GM18951 (cell line): ENCODE measurements around the gene SNED1.

Source experiments
- POLR2A ChIP-seq: IDR thresholded peaks from 4 replicates; pipeline ENCODE4 v1.6.1; 2011; ENCODE audit warnings: mild to moderate bottlenecking; ENCODE audit not compliant: insufficient read length, insufficient read depth; ENCODE audit errors: extremely low read depth
- in situ Hi-C: fragments of 300-500 bp; cut with MboI; formaldehyde crosslinking; loops from one replicate; pipeline ENCODE4 v1.12.0; 2022; ENCODE audit warnings: low sequenced_read_pairs, mixed read lengths, inconsistent platforms; ENCODE audit not compliant: unreplicated experiment

Gene SNED1

DNA sequence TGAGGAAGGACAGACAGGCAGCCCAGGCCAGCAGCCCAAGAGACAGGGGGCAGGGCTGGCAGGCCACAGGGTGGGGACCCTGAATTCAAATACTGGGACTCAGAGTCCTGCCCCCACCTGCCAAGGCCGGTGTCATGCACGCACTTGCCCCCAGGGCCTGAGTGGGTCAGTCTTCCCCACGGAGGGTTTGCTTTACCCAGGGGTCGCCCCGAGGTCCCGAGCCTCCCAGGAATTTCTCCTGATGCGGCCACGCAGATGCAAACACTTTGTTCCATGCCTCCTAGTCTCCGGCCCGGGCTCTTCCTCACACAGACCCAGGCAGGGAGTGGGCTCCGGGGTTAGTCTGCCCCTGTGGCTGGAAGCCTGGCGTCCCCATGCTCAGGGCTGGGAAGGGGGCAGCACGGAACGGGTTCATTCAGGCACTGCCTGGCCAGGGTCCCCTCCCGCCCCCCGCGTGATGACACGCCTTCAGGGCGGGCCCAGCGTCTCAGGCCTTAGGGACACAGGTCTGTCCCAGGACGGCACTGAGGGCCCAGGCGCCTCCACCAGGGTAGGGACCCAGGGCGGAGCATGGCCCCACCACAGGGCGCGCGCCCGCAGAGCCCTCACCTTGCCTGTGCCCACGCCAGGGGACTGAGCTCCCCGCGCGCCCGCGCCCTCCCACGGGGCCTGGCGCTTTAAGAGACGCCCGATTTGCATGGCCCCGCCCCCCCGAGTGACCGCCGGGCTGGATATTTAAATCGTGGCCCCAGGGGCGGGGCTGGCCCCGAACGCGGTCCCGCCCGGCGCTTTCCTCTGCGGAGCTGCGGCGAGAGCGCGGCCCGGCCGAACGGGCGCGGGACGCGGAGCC, at the start of gene SNED1:
Gene SNED1 (plus strand): TSS at position 763 of the 850 bp plus-strand sequence. CDS start 220 bp downstream, outside the sequence.
- in situ Hi-C loops = no loop called here
- TF ChIP-seq POLR2A = no peak

DNA sequence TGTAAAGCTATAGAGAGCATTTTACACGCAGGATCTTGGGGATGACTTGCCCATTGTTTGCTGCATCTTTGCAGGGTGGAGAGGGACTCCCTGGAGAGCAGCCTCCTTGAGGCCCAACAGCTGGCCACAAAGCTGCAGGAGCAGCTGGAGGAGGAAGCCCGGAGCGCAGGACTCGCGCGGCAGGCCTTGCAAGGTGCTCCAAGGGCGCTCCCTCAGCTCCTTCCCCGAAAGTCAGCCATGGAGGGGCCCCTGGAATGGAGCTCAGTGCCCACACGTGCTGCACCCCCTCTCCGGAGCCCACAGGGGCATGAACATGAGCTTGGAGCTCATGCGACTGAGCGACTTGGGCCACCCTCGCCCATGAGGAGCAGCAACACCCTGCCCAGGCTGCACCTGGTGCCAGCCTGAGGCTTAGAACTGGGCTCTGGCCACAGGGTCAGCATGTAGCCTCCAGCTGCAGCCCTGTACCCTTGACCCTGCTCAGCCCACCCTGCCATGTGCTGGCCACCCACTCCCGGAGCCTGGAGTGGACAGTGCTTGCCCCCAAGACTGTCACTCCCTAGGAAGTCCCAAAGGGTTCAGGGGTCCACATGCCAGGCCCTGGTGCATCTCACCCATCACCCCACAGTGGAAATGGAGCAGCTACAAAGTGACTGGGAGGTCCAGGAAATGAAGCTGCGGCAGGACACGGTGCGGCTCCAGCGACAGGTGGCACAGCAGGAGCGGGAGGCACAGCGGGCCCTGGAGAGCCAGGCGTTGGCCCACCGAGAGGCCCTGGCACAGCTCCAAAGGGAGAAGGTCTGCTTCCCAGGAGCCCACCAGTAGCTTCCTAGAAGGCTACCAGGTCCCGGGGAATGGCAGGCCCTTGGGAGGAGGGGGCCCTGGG, 49.3 kb upstream of the SNED1 start:
- TF ChIP-seq POLR2A = no peak
- in situ Hi-C loops = no loop called here

DNA sequence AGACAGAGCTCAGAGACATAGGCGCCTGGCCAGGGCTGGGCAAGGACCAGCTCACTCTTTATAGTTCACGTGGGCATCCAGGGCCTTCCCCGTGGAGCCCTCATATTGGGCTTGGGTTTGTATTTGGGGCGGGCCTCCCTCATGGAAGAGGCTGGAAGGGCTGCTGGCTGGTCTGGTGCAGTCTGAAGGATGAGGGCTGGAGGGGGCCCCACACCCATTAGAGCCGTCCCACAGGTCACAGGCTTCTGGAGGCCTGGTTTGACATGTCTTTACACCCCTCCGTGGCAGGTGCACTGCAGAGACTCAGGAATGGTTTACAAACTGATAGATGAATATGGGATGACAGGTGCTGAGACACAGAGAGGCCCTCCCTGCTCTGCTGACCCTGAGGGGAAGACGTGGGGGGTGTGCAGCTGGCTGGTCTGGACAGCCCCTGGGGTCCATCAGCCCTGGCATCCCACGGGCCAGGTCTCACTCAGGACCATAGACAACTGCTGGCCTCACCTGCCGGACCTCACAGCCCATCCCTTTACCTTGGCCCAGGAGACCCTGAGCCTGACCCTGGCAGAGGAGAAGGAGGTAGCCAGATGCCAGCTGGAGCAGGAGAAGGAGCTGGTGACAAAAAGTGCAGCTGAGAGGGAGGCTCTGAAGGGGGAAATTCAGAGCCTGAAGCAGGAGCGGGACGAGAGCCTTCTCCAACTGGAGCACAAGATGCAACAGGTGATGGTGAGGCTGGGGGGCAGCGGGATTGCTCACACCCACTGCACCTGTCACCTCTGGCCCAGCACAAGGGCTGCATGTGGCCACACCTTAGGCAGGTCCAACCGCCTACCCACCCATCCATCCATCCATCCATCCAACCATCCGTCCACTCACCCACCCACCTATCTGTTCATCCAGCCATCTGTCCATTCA, 48.4 kb upstream of the SNED1 start:
- no peak for TF ChIP-seq POLR2A
- in situ Hi-C loops = no loop called here

DNA sequence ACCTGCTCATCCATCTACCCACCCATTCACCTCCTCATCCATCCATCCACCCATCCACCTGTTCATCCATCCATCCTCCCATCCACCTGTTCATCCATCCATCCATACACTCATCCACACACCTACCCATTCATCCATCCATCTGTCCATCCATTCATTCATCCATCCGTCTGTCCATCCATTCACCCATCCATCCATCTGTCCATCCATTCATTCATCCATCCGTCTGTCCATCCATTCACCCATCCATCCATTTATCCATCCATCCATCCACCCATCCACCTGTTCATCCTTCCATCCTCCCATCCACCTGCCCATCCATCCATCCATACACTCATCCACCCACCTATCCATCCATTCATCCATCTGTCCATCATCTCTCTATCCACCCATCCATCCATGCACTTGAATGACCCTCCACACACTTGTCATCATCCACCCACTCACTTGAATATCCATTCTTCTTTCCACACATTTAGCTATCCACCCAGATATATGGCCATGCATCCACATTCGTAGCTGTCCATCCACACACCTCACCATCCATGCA, 47.3 kb upstream of the SNED1 start:
- no peak for TF ChIP-seq POLR2A
- in situ Hi-C loops = no loop called here

DNA sequence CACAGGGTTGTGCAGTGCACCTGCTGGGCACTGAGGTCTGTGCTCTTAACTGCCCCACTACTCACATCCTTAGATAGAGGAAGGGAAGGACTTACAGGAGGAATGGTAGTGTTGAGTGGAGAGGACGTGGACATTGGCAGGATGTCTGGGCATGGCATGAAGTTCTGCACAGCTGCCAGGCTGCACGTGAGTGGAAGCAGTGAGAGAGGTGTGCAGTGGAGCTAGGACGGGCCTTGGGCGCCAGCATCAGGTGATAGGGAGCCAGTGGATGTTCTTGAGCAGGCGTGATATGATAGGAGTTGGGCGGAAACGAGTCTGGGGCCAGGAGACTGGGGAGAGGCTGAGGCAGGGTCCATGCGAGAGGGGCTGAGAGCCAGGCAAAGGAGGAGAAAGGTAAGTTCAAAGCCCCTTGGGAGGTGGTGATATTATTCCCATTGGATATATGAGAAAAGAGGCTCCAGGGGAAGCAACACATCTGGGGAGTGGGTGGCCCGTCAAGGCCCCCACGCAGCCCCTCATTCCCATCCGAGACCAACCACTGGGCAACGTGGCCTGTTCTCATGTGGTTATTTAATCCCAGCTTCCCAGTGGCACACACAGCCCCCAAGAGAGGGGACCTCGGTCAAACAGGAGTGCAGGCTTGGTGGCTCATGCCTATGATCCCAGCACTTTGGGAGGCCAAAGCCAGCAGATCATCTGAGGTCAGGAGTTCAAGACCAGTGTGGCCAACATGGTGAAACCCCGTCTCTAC, 45.7 kb upstream of the SNED1 start:
- in situ Hi-C loops = no loop called here
- TF ChIP-seq POLR2A = no peak

DNA sequence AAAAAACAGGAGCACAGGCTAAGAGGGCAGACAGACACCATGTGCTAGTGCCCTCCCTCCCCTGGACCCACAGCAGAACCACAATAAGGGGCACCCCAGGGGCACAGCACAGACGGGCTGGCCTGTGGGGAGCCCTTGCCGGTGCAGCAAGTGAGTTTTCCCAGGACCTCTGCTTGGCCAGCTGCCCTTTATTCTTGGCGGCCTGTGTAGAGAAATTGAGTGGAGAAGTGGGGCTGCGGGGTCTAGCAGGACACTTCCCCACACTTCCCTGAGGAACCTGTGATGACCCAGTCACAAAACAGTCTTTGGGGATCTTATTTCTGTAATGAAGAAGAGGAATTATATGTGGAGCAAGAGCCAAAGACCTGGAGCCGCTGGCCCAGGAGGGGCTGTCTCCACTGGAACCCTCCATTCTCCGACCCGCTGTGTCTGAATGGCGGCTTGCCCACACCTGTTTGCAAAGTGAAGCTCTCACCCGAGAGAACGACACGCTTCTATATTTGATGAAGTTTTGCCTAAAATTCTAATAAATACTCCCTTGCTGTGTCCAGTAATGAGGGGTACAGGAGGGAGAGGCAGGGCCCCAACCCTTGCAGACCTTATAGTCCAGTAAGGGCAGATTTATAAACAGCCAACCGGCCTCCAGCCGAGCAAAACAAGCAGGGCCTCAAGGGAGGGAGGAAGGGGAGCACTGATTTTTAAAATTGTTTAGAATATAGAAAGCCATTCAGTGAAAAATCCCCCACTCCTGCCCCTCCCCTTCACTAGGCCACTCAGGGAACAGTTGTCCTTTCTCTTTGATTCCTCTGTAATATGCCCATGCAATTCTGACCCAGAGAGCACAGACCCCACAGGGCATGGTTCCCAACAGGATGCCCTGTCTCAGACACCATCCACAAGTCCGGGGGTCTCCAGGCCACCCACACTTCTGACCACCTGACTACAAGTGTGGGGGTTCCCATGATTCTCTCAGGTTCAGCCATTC, 44.7 kb upstream of the SNED1 start:
- no peak for TF ChIP-seq POLR2A
- in situ Hi-C loops = no loop called here

DNA sequence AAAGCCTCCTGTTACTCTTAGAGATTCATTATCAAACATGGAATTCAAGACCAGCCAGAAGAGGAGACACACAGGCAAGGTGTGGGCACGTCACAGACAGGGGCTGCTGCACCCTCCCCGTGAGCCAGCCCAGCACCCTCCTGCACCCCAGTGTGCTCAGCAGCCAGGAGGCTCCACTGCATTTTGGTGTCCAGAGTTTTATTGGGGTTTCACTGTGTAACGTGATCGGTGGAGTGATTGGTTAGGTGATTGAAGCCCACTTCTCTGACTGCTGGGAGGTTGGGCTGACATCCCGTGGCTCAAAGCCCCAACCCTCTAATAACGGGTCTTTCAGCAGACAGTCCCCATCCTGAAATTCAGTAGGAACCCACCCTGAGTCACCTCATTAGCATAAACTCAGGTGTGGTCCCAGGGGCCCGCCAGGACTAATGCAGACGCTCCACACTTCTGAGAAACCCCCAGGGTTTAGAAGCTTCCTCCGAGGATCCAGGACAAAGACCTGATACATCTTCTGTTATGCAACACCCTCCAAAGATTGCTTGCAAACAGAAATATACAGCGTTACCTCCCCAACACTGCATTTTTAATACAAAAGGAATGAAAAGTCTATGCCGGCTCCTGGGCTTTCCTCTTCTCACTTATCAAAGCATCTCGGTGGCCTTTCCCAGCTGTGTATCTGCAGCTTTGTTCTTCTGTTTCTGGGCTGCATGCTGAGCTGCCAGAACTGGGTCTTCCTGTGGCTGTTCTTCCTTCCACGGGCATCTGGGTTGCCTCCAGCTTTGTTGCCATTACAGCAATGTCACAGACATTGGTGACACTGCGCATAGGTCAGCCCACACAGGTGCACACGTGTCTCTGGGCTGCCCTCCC, 43.7 kb upstream of the SNED1 start:
- in situ Hi-C loops = no loop called here
- TF ChIP-seq POLR2A = no peak

DNA sequence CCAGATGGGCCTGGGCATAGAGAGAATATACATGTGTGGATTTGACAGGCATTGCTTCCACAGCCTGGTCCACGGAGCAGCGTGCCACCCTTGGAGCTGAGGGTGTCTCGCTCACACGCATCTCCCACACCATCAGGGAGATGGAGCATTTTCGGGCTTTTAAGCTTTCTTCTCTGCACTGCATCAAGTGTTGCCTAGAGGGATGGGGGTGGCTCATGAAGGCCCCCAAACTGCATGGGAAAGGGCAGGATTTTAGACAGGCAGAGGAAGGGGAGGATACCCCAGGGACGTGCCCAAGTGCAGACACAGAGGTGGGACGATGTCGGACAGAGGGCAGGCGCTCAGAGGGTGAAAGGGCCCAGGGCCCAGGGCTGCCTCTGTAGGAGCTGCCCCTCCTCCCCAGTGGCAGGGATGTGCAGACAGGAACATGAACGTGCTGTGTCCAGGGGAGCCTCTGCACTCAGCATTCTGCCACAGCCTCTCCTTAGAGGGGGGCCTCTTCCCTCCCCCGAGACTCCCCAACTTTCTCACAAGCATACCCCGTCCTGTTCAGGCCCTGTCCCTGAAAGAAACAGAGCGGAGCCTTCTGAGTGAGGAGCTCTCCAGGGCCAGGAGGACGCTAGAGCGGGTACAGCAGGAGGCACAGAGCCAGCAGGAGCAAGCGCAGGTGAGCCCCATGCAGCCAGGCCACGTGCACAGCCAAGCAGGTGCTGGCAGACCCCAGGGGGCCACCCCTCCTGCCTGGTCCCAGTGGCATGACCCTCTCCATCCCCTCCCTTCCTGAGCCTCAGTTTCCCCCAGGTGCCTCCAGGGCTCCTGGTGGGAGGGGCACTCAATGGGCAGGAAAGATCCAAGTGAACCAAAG, 42.9 kb upstream of the SNED1 start:
- in situ Hi-C loops = no loop called here
- no peak for TF ChIP-seq POLR2A

DNA sequence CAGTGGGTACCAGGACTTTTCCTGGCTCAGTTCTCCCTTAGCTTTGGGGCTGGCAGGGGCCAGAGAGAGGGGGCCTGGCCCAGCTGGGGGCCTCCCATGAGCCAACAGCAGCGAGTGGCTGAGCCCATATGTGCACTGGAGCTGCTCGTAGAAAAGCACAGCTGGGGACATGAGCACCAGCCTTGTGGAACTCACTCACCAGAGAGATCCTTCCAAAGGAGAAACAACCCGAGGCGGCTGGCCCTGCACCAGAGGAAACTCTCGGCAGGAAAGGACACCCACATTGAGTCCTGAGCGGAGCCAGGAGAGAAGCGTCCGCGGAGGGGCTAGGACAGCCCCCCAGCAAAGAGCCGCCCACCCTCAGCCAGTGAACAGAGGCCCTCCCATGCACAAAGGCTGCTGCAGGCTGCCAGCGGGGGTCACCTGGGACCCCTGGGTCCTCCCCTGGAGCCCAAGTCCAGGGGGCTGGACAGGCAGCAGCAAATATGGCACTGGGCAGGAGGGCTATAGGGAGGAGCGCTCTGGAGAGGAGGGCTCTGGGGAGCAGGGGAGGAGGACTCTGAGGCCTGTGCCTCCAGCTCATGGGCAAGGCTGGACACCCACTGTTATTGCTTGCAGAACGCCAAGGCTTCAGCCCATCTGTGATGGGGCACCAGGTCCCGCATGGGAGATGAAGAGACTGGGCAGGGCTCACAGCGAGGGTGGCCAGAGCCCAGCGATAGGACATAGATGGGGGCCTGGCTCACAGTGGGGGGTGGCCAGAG, 42.1 kb upstream of the SNED1 start:
- TF ChIP-seq POLR2A = no peak
- in situ Hi-C loops = no loop called here
